ENCODE results near the gene GPBAR1. TPM values are rescaled to one million over a fixed set of nuclear protein-coding genes. Genes with fewer than 3 reads are reported as not detected.

Gene GPBAR1
- total RNA-seq, 4 donors from 2014 or later = 3.3 to 7.0 (median 3.9) TPM

DNA sequence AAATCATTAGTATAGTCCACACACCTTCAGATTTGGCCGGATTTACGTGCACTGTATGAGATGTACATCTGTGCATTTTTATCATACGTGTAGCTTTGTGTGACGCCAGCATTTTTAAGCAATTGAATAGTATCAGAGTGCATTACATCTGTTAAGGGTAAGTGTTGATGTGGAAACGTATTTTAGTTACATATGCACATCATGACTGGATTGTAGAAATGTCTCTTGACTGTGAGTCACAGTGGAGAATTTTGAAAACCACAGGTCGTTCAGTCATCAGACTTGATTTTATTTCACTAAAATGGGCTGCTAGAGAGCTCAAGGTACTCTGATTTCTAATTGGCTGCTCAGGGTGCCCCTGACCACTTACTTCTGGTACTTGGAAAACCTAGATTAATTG, 5.4 kb upstream of the GPBAR1 start:
- Histone ChIP-seq H3K27me3 (no peaks in the 10 kb centered on the region), H3K4me1 (peaks cover 0 to 22% (median 3%) of the 10 kb centered on the region in 4 donors), H3K4me3 (no peak overlapping the region), H3K36me3 (peaks cover 0 to 65% (median 0%) of the 10 kb centered on the region in 3 donors), H3K9me3 (no peaks in the 10 kb centered on the region), H3K27ac (no peak overlapping the region)
- DNase-seq = no peak
- TF ChIP-seq POLR2A (IDR thresholded peaks at IDR 0.05) = no peak
- TF ChIP-seq, protein P1, sequence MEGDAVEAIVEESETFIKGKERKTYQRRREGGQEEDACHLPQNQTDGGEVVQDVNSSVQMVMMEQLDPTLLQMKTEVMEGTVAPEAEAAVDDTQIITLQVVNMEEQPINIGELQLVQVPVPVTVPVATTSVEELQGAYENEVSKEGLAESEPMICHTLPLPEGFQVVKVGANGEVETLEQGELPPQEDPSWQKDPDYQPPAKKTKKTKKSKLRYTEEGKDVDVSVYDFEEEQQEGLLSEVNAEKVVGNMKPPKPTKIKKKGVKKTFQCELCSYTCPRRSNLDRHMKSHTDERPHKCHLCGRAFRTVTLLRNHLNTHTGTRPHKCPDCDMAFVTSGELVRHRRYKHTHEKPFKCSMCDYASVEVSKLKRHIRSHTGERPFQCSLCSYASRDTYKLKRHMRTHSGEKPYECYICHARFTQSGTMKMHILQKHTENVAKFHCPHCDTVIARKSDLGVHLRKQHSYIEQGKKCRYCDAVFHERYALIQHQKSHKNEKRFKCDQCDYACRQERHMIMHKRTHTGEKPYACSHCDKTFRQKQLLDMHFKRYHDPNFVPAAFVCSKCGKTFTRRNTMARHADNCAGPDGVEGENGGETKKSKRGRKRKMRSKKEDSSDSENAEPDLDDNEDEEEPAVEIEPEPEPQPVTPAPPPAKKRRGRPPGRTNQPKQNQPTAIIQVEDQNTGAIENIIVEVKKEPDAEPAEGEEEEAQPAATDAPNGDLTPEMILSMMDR (IDR thresholded peaks at IDR 0.05) = no peak

DNA sequence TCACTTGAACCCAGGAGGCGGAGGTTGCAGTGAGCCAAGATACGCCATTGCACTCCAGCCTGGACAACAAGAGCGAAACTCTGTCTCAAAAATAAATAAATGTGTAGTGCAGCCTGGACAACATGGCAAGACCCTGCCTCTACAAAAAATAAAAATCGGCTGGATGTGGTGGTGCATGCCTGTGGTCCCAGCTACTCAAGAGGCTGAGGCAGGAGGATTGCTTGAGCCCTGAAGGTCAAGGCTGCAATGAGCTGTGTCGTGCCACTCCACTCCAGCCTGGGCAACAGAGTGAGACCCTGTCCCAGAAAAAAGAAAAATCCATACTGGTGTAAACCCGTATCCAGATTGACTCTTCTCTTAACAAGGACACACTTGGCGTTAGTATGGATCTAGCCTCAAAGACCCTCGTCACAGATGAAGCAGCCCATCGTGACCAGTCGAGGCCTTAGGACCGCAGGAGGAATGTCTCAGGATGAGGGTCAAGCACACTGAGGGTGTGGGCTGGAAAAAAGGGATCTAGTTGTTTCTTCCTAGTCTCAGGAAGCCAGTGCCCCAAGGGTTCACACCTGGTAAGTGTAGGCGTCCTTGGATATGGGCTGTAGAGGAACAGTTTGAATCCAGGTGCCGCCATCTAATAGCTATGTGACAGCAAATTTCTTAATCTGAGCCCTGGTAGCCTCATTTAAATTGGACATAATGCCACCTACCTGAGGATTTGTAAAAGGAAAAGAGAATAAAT, 4.0 kb upstream of the GPBAR1 start:
- DNase-seq = peak in 1 of 3 donors; percentile 38
- Histone ChIP-seq H3K36me3 (peaks cover 0 to 51% (median 0%) of the 10 kb centered on the region in 3 donors), H3K4me3 (no peak overlapping the region), H3K27me3 (no peaks in the 10 kb centered on the region), H3K27ac (peak overlapping the region in 3 of 4 donors; percentile 5 to 43 (median 30)), H3K9me3 (no peaks in the 10 kb centered on the region), H3K4me1 (peaks cover 0 to 36% (median 7%) of the 10 kb centered on the region in 4 donors)
- TF ChIP-seq, protein P1 (IDR thresholded peaks at IDR 0.05) = no peak

DNA sequence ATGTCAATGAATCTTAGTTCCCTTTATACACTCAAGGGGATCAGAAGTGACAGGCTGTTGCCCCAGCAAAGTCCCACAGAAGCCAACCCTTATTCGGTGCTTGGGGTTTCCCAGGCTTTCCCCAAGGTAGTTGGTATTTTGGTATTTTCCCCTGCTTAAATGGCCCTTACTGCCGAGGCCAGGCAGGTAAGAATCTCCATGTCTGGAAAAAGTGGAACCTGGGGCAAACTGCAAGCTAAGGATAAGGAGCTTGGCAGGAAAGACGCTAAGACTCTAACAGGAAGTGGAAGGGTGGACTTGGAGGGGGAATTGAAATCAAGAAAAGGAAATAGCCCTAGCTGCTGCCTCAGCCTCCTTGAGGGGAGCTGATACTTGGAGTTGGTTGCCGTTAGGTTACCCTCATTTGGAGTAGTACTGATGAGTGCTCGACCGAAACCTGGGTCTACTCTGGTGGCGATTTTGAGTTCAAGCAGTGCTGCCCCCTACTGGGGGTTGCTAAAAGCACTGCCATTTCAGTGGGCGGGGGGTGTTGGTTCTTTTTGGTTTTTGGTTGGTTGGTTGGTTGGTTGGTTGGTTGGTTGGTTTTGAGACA, 3.3 kb upstream of the GPBAR1 start:
- no peaks in the 10 kb centered on the region for H3K27me3 ChIP-seq
- peaks cover 0 to 44% (median 0%) of the 10 kb centered on the region in 3 donors for H3K36me3 ChIP-seq
- no peaks in the 10 kb centered on the region for H3K9me3 ChIP-seq
- peaks cover 0 to 42% (median 7%) of the 10 kb centered on the region in 4 donors for H3K4me1 ChIP-seq
- H3K4me3 ChIP-seq = no peak overlapping the region
- TF ChIP-seq, protein P1 (IDR thresholded peaks at IDR 0.05) = peak; percentile 53 to 81 (median 60)
- TF ChIP-seq POLR2A (IDR thresholded peaks at IDR 0.05) = no peak
- DNase-seq = peak in 2 of 3 donors; percentile 67 to 70
- H3K27ac ChIP-seq = peak overlapping the region in 3 of 4 donors; percentile 5 to 43 (median 30)

DNA sequence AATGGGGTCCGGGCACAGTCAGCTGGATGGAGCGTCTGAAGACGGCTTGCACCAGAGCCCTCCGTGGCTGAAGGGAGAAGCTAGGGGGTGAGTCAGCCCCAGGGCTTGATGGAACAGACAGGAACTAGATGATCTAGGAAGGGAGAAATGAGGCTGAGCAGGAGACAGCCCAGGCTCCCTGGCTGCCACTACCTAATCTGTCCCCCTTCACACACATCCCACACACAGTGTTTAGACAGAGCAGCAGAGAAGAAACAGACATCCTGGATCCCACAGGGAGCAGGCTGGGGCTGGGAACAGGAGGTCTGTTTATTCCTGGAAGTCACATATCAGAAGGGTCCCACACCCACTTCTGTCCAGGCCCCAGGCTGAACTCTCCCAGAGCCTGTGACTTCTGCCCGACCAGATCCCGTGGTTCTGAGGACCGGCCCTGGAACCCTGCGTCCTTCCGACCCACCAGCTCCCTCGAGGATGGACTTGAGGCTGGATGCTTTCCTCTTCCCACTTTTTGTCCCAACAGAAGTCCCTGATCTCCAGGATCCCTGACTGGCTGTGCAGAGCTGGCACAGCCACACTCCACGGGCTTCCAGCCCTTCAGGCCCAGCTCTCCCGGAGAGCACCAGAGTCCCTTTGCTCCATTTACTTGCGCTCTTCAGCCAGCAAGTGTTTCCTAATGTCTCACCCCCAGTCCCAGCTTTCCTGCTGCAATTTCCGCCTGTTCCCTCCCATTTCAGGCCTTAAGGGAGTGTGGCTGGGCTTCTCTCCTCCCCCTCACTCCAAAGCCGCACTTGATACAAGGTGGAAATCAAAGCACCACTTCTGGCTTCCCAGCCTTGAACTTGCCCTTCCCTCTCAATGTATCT, 1.5 kb upstream of the GPBAR1 start:
- H3K4me3 ChIP-seq = no peak overlapping the region

DNA sequence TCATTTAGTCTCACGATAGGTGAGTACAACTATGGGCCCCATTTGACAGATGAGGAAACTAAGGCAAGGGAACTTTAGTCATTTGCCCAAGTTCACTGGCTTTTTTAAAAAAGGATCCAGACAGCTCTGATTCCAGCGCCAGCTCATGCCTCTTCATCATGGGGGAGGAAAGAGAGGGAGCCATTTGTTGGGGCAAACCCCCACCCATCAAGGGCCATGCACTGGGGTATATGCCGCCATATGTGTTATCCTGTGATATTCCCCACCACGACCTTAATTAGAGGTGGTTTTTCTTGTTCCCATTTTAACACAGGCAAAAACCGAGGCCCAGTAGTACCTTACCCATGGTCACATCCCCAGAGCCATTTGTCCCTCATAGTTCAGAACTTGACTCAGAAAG, 649 bp upstream of the GPBAR1 start:
- TF ChIP-seq, protein P1 (IDR thresholded peaks at IDR 0.05) = no peak
- no peak for TF ChIP-seq POLR2A (IDR thresholded peaks at IDR 0.05)
- no peaks in the 10 kb centered on the region for H3K9me3 ChIP-seq
- DNase-seq = peak in 1 of 3 donors; percentile 6
- peaks cover 0 to 68% (median 8%) of the 10 kb centered on the region in 4 donors for H3K4me1 ChIP-seq
- H3K36me3 ChIP-seq = peaks cover 0 to 32% (median 0%) of the 10 kb centered on the region in 3 donors
- peak overlapping the region in 3 of 4 donors; percentile 50 to 83 (median 74) for H3K27ac ChIP-seq
- H3K4me3 ChIP-seq = no peak overlapping the region
- H3K27me3 ChIP-seq = no peaks in the 10 kb centered on the region

More for the DNA sequence above, 1.5 kb upstream of the GPBAR1 start:
- H3K9me3 ChIP-seq = no peaks in the 10 kb centered on the region
- H3K27me3 ChIP-seq = no peaks in the 10 kb centered on the region
- H3K36me3 ChIP-seq = peaks cover 0 to 32% (median 0%) of the 10 kb centered on the region in 3 donors
- TF ChIP-seq POLR2A (IDR thresholded peaks at IDR 0.05) = no peak
- TF ChIP-seq, protein P1 (IDR thresholded peaks at IDR 0.05) = no peak
- DNase-seq = peak in 1 of 3 donors; percentile 55
- peak overlapping the region; percentile 27 to 83 (median 62) for H3K27ac ChIP-seq
- peaks cover 0 to 60% (median 7%) of the 10 kb centered on the region in 4 donors for H3K4me1 ChIP-seq
